Stimulated activated CD8-positive, alpha-beta memory T cell treated with anti-CD3 and anti-CD28 coated beads, Interleukin-12 subunit alpha, Interleukin-12 subunit beta, amount 100 ng/mL, for 24 hours (primary cell): ENCODE measurements around the gene TOB1.
"Not testable (repeated sequence)": the region's sequence is repeated elsewhere in the genome, so short reads cannot be mapped to it uniquely, and the experiment has no call there.

ENCODE experiments used
- DNase-seq: peaks from one replicate; pipeline ENCODE4 v3.0.0-alpha.2; 2020; ENCODE audit errors: extremely low read depth

The TOB1 gene

DNA sequence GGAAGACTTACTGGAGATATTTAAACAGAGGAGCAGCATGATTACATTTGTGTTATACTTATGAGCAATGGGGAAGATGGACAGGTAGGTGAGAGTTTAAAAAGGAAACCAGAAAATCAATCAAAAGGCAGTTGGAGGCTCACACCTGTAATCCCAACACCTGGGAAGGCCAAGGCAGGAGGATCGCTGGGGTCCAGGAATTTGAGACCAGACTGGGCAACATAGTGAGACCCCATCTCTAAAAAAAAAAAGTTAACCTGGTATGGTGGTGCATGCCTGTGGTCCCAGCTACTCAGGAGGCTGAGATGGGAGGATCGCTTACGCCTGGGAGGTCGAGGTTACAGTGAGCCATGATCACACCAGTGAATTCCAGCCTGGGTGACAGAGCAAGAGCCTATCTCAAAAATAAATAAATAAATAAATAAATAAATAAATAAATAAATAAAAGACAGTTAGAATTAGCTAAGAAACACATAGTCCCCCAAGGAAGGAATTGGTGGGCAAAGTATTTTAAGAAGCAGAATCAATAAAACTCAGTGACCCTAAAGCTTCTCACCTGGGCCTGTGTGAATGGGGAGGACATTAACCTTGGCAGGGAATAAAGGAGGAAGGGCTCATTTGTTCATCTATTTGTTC, 32.3 kb upstream of the TOB1 start:
- no peak for DNase-seq

DNA sequence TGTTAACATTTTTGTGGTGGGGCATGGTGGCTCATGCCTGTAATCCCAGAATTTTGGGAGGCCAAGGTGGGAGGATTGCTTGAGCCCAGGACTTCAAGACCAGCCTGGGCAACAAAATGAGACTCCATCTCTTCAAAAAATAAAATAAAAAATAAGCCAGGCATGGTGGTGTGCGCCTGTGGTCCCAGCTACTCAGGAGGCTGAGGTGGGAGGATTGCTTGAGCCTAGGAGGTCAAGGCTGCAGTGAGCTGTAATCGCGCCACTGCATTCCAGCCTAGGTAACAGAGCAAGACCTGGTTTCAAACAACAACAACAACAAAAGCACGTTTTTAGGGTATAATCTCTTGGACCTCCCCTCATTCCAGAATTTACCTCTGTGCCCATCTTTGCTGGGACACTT, 28.4 kb upstream of the TOB1 start:
- not testable (repeated sequence) for DNase-seq

DNA sequence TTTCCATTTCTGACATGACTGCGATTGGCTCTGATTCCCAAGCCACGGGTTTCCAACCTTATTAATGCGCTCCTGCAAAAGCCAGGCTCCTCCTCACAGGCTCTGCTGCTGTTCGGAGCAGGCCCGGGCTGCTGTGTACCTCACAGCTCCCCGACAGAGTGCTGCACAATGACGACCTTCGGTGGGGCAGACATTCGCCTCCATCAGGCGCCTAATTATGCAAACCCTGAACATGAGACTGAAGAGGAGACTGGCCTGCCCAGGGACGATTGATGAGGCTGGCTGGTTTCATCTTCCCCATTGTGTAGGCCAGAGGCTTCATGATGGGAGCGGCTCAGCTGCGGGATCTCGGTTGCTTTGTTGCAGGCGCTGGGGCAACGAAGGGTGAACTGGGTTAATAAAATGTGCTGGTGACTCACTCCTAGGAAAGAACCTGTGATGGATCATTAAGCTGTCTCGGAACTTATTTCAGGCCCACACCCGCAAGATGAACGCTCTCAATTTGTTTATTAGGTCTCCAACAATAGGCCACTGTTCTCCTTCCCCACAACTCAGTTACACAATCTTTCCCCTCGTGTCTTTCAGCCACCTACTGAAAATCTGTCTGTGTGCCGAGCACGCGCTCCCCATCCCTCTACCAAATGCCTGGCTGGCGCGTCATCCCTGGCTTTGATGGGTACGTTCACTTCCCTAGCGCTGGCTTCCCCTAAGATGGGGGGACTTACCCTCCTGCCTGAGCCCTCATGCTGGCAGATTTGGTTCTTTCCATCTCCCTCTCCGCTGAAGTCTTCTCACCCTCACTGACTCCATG, 27.2 kb upstream of the TOB1 start:
- DNase-seq, result no peak

DNA sequence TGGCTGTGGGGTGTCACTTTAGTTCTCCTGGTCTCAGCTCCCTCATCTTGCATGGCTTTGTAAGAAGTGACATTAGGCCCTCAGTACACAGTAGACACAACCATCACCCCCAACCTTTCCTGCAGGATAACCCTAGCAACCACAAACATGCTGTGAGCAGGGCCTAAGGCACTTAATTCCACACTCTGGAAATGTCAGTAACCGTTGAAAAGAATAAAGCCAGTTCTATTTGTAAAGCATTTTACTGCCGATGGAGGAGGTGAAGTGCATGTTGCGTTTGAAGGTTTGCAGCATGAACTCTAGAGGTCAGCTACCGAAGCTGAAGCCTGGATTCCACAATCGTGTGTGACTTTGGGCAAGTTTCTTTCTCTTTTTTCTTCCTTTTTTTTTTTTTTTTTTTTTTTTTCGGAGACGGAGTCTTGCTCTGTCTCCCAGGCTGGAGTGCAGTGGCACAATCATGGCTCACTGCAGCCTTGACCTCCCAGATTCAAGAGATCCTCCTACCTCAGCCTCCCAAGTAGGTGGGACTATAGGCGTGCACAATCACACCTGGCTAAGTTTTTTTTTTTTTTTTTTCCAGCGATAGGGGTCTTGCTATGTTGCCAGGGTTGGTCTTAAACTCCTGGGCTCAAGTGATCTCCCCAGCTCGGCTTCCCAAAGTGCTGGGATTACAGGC, 26.1 kb upstream of the TOB1 start:
- DNase-seq, result no peak

DNA sequence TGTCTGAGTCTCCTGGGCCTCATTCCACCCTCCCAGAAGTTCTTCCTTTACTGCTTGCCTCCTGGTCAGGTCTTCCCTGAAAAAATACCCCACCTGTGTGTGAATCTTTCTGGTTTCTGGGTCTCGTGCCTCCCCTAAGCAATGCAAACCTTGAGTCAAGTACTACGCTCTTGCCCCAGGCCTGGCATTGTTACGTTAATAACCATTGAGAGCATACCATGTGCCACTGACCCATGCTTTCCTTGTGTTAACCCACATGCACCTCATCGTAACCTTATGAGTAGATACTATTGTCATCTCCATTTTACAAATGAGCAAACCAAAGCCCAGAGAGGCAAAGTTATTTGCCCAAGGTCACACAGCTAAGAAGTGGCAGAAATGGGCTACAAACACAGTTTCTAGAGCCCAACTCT, 25.4 kb upstream of the TOB1 start:
- no peak for DNase-seq

DNA sequence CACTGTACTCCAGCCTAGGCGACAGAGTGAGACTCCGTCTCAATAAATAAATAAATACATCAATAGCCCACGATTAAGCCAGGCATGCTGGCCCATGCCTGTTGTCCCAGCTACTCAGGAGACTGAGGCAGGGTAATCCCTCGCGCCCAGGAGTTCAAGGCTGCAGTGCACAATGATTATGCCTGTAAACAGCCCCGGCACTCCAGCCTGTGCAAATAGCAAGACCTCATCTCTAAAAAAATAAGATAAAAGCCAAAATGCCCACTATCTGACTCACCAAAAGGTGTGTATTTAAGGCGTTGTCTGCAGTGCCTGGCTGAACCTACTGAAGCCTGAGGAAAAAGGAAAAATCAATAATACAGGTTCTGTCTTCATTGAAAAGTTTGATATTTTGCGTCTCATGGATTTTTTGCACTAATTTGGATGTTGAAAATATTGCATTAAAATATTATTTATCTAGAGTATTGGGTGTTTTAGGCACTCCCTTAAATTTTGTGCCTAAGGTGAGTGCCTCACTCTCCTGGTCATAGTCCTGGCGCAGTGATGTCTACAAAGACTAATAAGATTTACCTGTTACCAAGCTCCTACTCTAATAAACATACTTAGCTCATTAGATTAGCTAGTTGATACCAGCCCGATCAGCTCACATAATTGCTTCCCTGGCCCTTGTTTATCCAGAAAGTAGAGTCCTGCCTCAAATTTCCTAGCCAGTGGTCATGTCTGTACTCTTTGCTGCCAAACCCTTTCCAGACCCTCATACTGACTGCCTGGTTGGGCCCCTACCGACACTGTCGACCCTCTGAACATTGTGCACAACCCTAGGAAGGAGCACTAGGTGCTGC, 24.7 kb upstream of the TOB1 start:
- no peak for DNase-seq

DNA sequence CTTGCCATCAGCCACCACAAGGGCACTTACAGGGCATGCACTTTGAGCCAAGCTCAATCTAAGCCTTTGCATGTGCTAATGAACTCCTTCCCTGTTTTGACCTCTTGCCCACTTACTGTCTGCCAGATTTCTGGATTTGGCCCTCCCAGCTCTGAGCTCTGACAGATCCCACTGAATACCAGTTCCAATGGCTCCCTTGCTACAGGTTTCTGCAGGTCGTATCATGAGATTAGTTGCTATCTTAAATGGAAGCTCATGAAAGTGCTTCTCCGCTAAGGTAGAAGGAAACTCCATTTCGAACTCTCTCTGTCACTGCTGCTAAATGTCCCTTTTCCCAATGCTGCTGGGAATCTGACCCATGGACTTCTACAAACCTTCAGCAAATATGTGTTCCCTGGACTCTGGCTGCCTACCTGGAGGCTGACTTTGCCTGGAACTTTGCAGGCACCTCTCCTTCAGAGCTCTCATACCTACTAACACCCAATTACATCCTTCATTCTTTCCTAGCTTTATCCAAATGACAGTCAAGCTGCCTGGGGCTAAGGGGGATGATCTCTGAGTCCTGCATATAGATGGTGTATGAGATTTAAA, 23.5 kb upstream of the TOB1 start:
- DNase-seq, result no peak

DNA sequence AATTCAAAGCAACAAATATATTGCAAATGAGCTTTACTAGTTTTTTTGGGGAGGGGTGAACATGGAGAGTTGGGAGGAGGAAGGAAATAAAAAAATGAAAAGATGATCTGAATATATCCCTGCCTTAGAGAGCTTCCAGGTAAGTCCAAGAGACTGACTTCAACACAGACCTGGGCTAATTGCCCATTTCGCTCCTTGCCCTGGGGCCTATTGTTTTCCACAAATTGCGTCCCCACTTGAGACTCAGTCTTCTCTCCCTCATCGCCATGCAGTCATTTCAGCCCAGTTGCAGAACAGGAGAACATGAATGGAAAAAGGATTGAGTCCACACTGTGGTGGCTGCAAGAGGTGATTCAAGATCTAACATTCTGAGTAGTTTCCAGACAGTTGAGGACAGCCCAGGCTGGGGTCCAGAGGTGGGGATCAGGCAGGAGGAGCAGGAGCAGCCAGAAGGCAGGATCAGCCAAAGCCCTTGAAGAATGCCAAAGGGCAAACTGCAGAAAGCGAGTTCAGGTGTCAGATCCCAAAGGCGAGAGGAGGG, 21.6 kb upstream of the TOB1 start:
- no peak for DNase-seq

DNA sequence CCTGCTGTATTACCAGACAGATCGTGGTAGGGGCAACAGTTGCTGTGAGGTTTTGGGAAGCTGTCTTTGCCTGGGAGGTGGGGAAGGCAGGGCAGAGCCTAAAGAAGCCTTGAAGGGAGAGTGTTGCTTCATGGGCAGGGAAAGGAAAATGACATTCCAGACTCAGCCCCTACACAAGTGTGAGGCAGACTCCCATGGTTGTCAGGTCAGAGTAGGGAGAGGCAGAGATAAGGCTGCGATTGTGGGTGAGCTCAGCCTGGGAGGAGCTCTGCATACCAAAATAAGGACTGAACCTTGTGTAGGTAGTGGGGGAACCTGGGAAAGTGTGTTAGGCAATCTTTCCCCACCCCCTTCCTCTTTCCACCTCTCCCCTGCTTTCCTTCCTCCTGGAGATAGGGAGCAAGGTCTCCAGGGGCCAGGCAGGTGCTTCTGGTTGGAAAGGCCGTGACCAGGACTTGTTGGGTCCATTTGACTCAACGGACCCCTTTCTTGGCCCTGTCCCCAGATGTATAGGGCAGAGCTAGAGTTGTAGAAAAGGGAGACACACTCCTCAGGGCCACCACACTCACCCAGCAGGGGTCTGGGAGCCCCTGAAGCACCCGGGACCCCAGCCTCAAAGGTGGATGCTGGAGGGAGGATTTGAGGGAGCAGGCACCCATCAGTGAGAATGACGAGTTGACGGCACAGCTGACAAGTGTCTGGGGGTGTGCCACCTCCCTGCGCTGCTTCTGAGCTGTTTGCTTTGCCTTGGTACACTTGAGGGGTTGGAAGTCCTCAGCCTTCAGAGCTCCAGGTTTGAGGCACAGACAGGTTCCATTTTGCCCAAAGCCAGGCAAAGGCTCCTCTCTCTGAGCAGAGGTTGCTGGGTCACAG, 18.5 kb upstream of the TOB1 start:
- DNase-seq, result no peak

DNA sequence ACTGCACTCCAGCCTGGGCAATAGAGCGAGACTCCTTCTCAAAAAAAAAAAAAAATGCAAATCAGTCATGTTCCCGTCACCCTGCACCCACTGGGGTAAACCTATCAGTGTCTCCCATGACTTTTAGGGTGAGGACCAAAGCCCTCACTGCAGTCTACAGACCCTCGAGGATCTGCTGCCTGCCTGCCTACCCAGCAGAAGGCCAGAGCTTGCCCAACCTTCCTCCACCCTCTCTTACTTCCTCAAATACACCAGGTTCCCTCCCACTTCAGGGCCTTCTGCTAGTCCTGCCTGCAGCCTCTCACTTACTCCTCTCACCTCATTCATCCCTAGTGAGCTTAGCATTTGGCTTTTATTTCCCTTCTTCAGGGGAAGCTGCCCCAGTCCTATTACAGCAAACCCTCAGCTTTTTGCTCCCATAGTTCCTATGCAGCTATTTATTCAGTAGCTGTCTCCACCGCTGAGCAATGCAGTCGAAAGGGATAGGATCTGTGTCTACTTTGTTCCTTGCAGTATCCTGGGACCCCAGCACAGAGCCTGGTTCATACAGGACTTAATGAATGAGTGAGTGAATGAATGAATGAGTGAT, 17.8 kb upstream of the TOB1 start:
- no peak for DNase-seq

DNA sequence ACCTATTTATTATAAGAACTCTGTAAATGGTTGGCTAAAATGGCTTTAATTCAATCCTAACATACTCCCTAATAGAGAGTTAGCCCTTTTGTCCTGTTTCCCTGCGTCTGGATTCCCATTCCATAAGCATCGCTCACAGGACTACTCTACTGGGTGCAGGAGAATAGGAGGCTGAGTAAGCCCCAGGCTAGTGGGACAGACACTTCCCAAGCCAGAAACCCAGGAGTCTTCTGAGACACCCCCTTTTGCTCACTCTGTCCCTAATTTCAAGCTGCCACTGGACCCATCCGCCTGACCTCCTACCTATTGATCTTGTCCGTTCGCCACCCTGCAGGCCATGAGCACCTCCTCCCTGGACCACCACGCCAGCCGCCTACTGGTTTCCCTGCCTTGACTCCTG, 16.7 kb upstream of the TOB1 start:
- no peak for DNase-seq

DNA sequence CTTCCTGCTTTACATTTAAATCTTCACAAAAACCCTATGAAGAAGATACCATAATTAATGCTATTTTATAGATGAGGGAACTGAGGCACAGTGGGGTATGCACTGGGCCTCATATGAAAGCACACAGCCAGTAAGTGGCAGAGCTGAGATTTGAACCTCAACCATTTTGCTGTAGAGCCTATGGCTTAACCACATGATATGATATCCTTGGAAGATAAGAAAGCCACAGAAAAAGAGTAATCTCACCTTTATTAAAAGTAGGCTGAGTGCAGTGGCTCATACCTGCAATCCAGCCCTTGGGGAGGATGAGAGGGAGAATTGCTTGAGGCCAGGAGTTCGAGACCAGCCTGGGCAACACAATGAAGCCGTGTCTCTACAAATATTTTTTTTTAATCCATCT, 15.0 kb upstream of the TOB1 start:
- DNase-seq, result no peak

DNA sequence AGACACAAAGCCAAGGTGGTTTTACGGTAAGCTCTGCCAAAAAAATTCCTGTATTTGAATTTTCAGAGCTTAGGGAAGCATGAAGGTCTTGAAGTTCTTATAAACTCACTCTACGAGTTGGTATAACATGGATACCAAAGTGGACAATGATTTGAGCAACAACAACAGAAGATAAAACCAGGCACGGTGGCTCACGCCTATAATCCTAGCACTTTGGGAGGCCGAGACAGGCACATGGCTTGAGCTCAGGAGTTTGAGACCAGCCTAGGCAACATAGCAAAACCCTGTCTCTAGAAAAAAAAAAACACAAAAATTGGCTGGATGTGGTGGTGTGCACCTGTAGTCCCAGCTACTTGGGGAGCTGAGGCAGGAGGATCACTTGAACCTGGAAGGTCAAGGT, 12.9 kb upstream of the TOB1 start:
- no peak for DNase-seq

DNA sequence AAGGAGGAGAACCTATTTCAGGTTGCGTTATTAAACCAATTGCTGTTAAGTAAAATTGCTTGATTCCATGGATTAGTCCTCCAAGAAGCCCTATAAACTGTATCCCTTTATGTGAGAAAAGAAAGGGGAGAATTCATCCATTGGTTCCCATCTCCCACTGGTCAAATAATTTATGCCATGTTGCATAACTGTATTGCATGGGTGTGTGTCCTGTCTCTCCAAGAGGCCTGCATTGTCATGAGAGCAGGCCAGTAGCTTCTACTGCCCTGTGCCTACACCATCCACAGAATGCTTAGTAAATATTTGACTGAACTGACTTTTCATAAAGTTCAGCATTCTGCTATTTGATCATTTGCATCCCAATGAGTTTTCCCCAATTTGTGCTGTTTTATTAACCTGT, 11.7 kb upstream of the TOB1 start:
- DNase-seq, result no peak

DNA sequence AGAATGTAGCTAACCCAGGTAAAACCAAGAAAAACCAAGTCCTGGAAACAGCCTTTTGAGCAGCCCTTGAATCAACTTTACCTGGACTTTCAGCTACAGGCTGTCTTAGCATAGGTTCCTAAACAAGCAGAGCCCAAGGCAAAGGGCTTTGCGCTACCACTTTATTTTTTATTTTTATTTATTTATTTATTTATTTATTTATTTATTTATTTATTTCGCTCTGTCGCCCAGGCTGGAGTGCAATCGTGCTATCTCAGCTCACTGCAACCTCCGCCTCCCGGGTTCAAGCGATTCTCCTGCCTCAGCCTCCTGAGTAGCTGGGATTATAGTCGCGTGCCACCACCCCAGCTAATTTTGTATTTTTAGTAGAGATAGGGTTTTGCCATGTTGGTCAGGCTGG, 10.9 kb upstream of the TOB1 start:
- DNase-seq, result not testable (repeated sequence)

DNA sequence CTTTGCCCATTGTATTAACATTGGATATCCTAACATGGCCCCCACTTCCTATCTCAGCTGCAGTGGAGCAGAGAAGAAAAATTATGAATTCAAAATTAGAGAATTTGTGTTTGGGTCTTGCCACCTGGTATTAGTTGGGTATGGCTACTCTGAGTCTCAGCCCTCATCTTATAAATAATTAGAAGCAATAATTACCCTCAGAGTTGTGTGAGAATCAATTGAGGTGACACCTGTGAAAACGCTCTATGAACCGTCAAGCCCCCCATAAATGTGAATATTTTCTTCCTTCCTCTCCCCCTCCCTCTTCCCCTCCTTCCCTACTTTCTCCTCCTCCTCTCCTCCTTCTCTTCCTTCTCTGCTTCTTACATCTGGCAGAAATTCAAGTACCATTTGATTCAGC, 8.9 kb upstream of the TOB1 start:
- no peak for DNase-seq

DNA sequence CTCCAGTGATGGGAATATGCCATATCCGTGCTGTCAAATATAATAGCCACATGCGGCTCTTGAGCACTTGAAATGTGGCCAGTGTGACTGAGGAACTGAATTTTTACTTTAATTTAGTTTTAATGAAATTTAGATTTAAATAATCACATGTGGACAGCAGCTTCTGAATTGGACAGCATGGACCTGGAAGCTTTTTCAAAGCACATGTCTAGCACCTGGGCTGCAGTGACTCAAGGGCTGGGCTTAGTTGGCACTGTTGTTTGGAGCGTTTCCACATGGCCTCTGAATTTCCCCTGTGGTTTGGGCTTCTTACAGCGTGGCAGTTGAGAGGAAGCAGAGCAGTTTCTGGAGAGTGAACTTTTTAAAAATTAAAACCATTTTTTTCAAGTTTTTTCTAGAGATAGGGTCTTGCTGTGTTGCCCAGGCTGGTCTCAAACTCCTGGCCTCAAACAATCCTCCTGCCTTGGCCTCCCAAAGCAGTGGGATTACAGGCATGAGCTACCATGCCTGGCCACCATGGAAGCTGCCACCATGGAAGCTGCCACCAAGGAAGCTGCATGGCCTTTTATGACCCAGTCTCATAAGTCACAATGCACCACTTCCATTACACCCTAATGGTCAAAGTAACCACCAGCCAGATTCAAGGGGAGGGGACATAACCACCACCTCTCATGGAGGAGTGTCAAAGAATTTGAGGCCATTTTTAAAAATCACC, 6.7 kb upstream of the TOB1 start:
- no peak for DNase-seq

DNA sequence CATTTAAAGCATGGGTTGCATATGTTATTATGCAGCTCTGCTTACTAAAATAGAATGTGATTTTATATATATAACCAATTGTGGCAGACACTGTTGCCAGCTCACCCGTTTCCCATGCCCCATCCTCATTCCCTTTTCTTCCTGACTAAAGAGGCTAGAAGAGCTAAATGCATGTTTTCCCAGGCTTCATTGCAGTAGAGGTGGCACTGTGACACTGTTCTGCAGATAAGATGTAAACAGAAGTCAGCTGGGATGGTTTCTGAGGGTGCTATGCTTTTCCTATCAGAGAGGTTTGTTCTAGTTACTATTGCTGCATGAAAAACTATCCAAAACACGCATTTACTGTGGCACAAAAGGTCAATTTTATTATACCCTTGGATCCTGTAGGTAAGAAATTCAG, 5.7 kb upstream of the TOB1 start:
- DNase-seq, result no peak

DNA sequence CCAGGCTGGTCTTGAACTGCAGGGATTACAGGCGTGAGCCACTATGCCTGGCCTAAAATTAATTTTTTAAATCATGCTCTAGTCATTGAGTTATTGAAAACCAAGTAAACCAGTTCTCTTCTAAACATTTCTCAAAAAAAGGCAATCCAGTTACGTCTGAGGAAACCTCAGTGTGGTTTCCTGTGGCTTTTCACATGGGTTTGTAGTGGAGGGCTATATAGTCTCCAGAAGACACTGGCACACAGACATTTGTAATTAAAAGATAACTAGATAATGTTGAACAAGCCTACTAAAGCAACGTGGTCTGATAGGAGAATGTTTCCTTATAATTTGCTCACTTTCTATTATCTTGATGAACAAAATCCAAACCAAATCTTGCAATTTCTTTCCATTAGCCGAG, 5.2 kb upstream of the TOB1 start:
- DNase-seq, result no peak
